ENCODE measurements around the gene C5AR1.

Gene C5AR1

GRCh38 chr19:47271949-47272348 is 37.7 kb upstream of the C5AR1 start:
- TF ChIP-seq NFIC (IDR thresholded peaks at IDR 0.05), result no peak
- TF ChIP-seq MAX (IDR thresholded peaks at IDR 0.05), result no peak
- no peak for TF ChIP-seq TEAD4 (IDR thresholded peaks at IDR 0.05)
- TF ChIP-seq, protein P1, sequence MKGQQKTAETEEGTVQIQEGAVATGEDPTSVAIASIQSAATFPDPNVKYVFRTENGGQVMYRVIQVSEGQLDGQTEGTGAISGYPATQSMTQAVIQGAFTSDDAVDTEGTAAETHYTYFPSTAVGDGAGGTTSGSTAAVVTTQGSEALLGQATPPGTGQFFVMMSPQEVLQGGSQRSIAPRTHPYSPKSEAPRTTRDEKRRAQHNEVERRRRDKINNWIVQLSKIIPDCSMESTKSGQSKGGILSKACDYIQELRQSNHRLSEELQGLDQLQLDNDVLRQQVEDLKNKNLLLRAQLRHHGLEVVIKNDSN (IDR thresholded peaks at IDR 0.05), result no peak
- TF ChIP-seq ZBTB7A (IDR thresholded peaks at IDR 0.05; ENCODE audit: low read depth), result no peak
- TF ChIP-seq, protein P2, sequence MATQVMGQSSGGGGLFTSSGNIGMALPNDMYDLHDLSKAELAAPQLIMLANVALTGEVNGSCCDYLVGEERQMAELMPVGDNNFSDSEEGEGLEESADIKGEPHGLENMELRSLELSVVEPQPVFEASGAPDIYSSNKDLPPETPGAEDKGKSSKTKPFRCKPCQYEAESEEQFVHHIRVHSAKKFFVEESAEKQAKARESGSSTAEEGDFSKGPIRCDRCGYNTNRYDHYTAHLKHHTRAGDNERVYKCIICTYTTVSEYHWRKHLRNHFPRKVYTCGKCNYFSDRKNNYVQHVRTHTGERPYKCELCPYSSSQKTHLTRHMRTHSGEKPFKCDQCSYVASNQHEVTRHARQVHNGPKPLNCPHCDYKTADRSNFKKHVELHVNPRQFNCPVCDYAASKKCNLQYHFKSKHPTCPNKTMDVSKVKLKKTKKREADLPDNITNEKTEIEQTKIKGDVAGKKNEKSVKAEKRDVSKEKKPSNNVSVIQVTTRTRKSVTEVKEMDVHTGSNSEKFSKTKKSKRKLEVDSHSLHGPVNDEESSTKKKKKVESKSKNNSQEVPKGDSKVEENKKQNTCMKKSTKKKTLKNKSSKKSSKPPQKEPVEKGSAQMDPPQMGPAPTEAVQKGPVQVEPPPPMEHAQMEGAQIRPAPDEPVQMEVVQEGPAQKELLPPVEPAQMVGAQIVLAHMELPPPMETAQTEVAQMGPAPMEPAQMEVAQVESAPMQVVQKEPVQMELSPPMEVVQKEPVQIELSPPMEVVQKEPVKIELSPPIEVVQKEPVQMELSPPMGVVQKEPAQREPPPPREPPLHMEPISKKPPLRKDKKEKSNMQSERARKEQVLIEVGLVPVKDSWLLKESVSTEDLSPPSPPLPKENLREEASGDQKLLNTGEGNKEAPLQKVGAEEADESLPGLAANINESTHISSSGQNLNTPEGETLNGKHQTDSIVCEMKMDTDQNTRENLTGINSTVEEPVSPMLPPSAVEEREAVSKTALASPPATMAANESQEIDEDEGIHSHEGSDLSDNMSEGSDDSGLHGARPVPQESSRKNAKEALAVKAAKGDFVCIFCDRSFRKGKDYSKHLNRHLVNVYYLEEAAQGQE (IDR thresholded peaks at IDR 0.05; ENCODE audit: low read depth), result no peak
- no peak for TF ChIP-seq YY1 (IDR thresholded peaks at IDR 0.05; ENCODE audit: low read depth)
- TF ChIP-seq RAD21 (IDR thresholded peaks at IDR 0.05; ENCODE audit: low read depth), result no peak
- no peak for TF ChIP-seq EP300 (IDR thresholded peaks at IDR 0.05; ENCODE audit: borderline replicate concordance)
- TF ChIP-seq TAF1 (IDR thresholded peaks at IDR 0.05; ENCODE audit: low read depth), result no peak
- TF ChIP-seq TCF12 (IDR thresholded peaks at IDR 0.05; ENCODE audit: low read depth), result no peak
- no peak for TF ChIP-seq CREB1 (IDR thresholded peaks at IDR 0.05; ENCODE audit: low read depth)
- TF ChIP-seq CEBPB (IDR thresholded peaks at IDR 0.05), result no peak

GRCh38 chr19:47272448-47273312 is 37.0 kb upstream of the C5AR1 start:
- no peak for TF ChIP-seq ZBTB7A (IDR thresholded peaks at IDR 0.05; ENCODE audit: low read depth)
- no peak for TF ChIP-seq TEAD4 (IDR thresholded peaks at IDR 0.05)
- no peak for TF ChIP-seq NFIC (IDR thresholded peaks at IDR 0.05)
- no peak for TF ChIP-seq RAD21 (IDR thresholded peaks at IDR 0.05; ENCODE audit: low read depth)
- no peak for TF ChIP-seq MAX (IDR thresholded peaks at IDR 0.05)
- no peak for TF ChIP-seq YY1 (IDR thresholded peaks at IDR 0.05; ENCODE audit: low read depth)
- no peak for TF ChIP-seq TCF12 (IDR thresholded peaks at IDR 0.05; ENCODE audit: low read depth)

DNA sequence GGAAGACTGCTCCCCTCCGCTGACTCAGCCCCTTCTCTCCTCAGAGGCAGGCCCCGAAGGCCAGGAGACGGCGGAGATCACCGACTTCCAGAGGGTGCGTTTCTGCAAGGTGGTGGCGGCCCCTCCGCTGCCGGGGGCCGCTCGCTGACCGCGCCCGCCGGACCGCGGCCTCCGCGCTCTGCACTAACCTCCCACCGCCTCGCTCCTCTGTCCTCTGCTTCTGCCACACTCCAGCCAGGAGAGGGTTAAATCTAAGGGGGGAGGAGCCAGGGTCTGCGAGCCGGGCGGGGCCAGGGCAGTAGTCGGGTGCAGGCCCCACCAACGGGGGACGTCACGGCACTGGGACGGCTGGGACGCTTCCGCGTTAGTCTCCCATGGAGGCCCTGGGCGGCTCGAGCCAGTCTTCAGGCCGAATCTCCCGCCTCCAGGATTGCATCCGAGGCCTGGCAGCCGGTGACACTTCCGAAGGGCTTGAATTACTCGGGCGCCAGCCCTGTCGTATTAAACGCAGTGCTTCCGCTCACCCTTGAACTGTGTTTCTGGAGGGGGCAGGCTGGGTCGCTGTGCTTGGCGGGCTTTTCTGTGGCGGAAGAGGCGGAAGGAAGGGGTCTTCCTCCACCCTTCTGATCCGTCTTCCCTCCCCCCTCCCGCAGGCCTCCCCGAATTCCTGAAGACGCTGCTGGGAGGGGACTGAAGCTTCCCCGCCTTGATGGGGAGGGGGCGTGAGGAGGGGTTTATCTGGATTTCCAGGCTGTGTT is 36.2 kb upstream of the C5AR1 start:
- TF ChIP-seq, protein P1 (IDR thresholded peaks at IDR 0.05), result peak; percentile 2; the same call in 1 of the 2 replicates
- TF ChIP-seq TAF1 (IDR thresholded peaks at IDR 0.05; ENCODE audit: low read depth) (peak; percentile 51), ZBTB7A (IDR thresholded peaks at IDR 0.05; ENCODE audit: low read depth) (peak; percentile 55; the same call in 1 of the 2 replicates), NFIC (IDR thresholded peaks at IDR 0.05) (peak; percentile 39; the same call in 1 of the 2 replicates), TCF12 (IDR thresholded peaks at IDR 0.05; ENCODE audit: low read depth) (no peak), CREB1 (IDR thresholded peaks at IDR 0.05; ENCODE audit: low read depth) (peak; percentile 9; the same call in 1 of the 2 replicates), MAX (IDR thresholded peaks at IDR 0.05) (peak; percentile 69)
- TF ChIP-seq, protein P2 (IDR thresholded peaks at IDR 0.05; ENCODE audit: low read depth), result no peak

DNA sequence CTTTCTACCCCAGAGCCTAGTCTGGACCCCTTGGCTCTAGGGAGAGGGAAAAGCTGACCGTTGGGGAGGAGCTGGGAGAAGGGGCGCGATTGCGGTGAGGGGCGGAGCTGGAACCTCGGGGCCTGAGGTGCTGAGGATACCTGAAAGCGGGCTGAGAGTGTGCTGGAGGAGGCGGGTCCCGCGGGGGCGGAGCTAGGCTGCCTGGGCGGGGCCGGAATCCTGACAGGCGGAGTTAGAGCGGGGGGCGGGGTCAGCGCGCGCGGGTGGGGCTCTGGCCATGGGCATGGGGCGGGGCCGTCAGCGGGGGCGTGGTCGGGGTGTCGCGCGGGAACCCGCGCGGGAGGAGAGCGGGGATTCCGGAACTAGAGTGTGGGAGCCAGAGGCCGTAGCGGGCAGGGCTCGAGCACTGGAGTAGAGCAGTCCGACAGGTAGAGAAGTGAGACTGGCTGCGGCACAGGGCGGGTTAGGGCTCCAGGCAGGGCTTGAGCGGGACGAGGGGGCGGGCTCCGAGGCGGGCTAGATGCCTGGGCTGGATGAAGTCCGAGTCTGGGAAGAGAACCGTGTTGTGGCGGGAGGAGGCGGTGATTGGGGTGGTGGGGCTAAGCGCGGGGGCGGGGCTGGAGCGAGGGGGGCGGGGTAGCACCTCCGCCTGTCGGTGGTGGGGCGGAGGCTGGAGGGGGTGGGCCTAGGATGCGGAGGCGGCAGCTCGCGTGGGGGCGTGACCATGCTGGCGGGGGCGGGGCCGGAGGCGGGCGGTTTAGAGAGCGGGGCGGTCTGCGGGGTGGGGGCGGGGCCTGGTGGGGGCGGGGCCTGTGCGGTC is 35.4 kb upstream of the C5AR1 start, which contains the start of gene INAFM1:
Gene INAFM1, plus strand, starts transcription at position 815 of the 820 bp plus-strand sequence. CDS start 35 bp downstream, outside the sequence.
- 0 out of 2 replicates have a peak, but pooled peaks have one; percentile 26 for TF ChIP-seq EGR1 (IDR thresholded peaks at IDR 0.05)
- no peak for TF ChIP-seq YY1 (IDR thresholded peaks at IDR 0.05; ENCODE audit: low read depth)
- TF ChIP-seq, protein P2 (IDR thresholded peaks at IDR 0.05; ENCODE audit: low read depth), result no peak
- TF ChIP-seq TEAD4 (IDR thresholded peaks at IDR 0.05), result peak; percentile 24
